ENCODE results near the gene INPP5B. TPM values are rescaled to one million over a fixed set of nuclear protein-coding genes. Genes with fewer than 3 reads are reported as not detected.

Gene INPP5B
- total and polyA plus RNA-seq, 2 of the 13 experiments (the other 11 are each of a cell fraction or from before 2014, with no cell fraction given): 9.0 to 9.8 TPM

GRCh38 chr1:37828410-37829074, 118.3 kb downstream of the INPP5B start:
- Histone ChIP-seq H3K4me2 (ENCODE audit: low read depth, low read length) (no peak overlapping the region), H3K4me3 (replicated peaks in 1 of 3; ENCODE audit: insufficient read depth in 1 of 3, low read depth in 2 of 3, low read length in 3 of 3) (no peak overlapping the region), H2AFZ (ENCODE audit: low read length) (no peak overlapping the region), H3K4me1 (ENCODE audit: insufficient read depth, low read length) (no peaks in the 10 kb centered on the region; the same call in 1 of the 2 replicates), H4K20me1 (ENCODE audit: insufficient read depth, low read length) (no peaks in the 10 kb centered on the region), H3K79me2 (ENCODE audit: insufficient read depth, low read length) (no peaks in the 10 kb centered on the region), H3K9me3 (ENCODE audit: low read length) (no peaks in the 10 kb centered on the region), H3K9ac (ENCODE audit: insufficient read depth, low read depth, low read length) (no peak overlapping the region), H3K36me3 (replicated peaks in 1 of 2; ENCODE audit: control insufficient read depth in 1 of 2, insufficient read depth in 2 of 2, low read length in 2 of 2) (peaks cover 7 to 29% of the 10 kb centered on the region in 2 experiments; a peak in 3 of 5 replicates), H3K27me3 (ENCODE audit: control insufficient read depth in 1 of 2, insufficient read depth in 2 of 2, low read length in 2 of 2) (no peaks in the 10 kb centered on the region), H3K27ac (ENCODE audit: extremely low read length, insufficient read depth, low read length) (no peak overlapping the region)
- TF ChIP-seq HCFC1 (IDR thresholded peaks at IDR 0.05; ENCODE audit: low read depth, low read length): no peak
- TF ChIP-seq, protein P1, sequence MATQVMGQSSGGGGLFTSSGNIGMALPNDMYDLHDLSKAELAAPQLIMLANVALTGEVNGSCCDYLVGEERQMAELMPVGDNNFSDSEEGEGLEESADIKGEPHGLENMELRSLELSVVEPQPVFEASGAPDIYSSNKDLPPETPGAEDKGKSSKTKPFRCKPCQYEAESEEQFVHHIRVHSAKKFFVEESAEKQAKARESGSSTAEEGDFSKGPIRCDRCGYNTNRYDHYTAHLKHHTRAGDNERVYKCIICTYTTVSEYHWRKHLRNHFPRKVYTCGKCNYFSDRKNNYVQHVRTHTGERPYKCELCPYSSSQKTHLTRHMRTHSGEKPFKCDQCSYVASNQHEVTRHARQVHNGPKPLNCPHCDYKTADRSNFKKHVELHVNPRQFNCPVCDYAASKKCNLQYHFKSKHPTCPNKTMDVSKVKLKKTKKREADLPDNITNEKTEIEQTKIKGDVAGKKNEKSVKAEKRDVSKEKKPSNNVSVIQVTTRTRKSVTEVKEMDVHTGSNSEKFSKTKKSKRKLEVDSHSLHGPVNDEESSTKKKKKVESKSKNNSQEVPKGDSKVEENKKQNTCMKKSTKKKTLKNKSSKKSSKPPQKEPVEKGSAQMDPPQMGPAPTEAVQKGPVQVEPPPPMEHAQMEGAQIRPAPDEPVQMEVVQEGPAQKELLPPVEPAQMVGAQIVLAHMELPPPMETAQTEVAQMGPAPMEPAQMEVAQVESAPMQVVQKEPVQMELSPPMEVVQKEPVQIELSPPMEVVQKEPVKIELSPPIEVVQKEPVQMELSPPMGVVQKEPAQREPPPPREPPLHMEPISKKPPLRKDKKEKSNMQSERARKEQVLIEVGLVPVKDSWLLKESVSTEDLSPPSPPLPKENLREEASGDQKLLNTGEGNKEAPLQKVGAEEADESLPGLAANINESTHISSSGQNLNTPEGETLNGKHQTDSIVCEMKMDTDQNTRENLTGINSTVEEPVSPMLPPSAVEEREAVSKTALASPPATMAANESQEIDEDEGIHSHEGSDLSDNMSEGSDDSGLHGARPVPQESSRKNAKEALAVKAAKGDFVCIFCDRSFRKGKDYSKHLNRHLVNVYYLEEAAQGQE (IDR thresholded peaks at IDR 0.05; ENCODE audit: borderline replicate concordance in 1 of 2, low read depth in 1 of 2, low read length in 2 of 2): no peak
- FAIRE-seq: no peak
- DNase-seq (ENCODE audit: low spot score): no peak
- ChIA-PET POLR2A (no interaction called here), CTCF (ENCODE audit: low intra/inter-chr PET ratio, low total read pairs) (no interaction called here)
- no peak for ATAC-seq
- WGBS (ENCODE audit: low lambda C conversion rate): 94% methylated on average over 12 of the region's 12 CpGs
- BruUV-seq (replicated peaks): no TSS peak
- intact Hi-C loops (cut with micrococcal nuclease; ENCODE audit: unreplicated experiment): no loop called here
- in situ Hi-C loops (cut with HindIII; ENCODE audit: extremely low pct_ligation_motif_present, low pct_unique_long_range_greater_than_20kb): no loop called here

DNA sequence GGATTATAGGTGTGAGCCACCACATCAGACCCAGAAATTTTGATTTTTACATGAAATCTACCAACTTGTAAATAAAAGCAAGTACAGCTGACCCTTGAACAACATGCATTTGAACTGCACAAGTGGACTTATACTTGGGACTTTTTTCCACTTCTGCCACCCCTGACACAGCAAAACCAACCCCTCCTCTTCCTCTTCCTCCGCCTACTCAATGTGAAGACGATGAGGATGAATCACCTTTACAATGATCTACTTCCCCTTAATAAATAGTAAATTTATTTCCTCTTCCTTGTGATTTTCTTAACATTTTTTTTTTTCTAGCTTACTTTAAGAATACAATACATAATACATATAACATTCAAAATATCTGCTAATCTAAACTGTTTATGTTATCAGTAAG, 121.3 kb downstream of the INPP5B start:
- POLR2A ChIA-PET: interaction anchor here (1.2 kb wide), 1 partner anchor 16 kb away, joined by 4 read pairs; no protein-coding TSS in a partner anchor
- no TSS peak for BruUV-seq (replicated peaks)
- CTCF ChIA-PET (ENCODE audit: low intra/inter-chr PET ratio, low total read pairs): no interaction called here
- TF ChIP-seq JARID2 (CRISPR knock-in tag; IDR thresholded peaks at IDR 0.05; ENCODE audit: insufficient replicate concordance) (no peak), ZNF572 (CRISPR knock-in tag; IDR thresholded peaks at IDR 0.05) (no peak), ZNF232 (CRISPR knock-in tag; IDR thresholded peaks at IDR 0.05; ENCODE audit: borderline replicate concordance) (no peak), GTF2F1 (IDR thresholded peaks at IDR 0.05; ENCODE audit: low read length) (no peak), ZNF704 (CRISPR knock-in tag; IDR thresholded peaks at IDR 0.05; ENCODE audit: borderline replicate concordance) (no peak), ZMYM4 (CRISPR knock-in tag; IDR thresholded peaks at IDR 0.05) (no peak)

More for the DNA sequence above, 121.3 kb downstream of the INPP5B start:
- no peaks in the 10 kb centered on the region for H3K4me1 ChIP-seq (ENCODE audit: insufficient read depth, low read length)
- H3K9me3 ChIP-seq (ENCODE audit: low read length): no peaks in the 10 kb centered on the region
- H4K20me1 ChIP-seq (ENCODE audit: insufficient read depth, low read length): no peaks in the 10 kb centered on the region
- ATAC-seq (no peak), DNase-seq (ENCODE audit: low spot score) (no peak), FAIRE-seq (no peak)
- no peaks in the 10 kb centered on the region for H3K27me3 ChIP-seq (ENCODE audit: control insufficient read depth in 1 of 2, insufficient read depth in 2 of 2, low read length in 2 of 2)
- H3K9ac ChIP-seq (ENCODE audit: insufficient read depth, low read depth, low read length): no peak overlapping the region
- H2AFZ ChIP-seq (ENCODE audit: low read length): no peak overlapping the region
- WGBS (ENCODE audit: low lambda C conversion rate): 95% methylated on average over 2 of the region's 2 CpGs
- H3K36me3 ChIP-seq (replicated peaks in 1 of 2; ENCODE audit: control insufficient read depth in 1 of 2, insufficient read depth in 2 of 2, low read length in 2 of 2): peaks cover 8 to 33% of the 10 kb centered on the region in 2 experiments; a peak in 4 of 5 replicates
- no peaks in the 10 kb centered on the region for H3K79me2 ChIP-seq (ENCODE audit: insufficient read depth, low read length)
- in situ Hi-C loops (cut with HindIII; ENCODE audit: extremely low pct_ligation_motif_present, low pct_unique_long_range_greater_than_20kb): no loop called here
- H3K4me3 ChIP-seq (replicated peaks in 1 of 3; ENCODE audit: insufficient read depth in 1 of 3, low read depth in 2 of 3, low read length in 3 of 3): no peak overlapping the region
- intact Hi-C loops (cut with micrococcal nuclease; ENCODE audit: unreplicated experiment): no loop called here
- no peak overlapping the region for H3K4me2 ChIP-seq (ENCODE audit: low read depth, low read length)
- no peak overlapping the region for H3K27ac ChIP-seq (ENCODE audit: extremely low read length, insufficient read depth, low read length)
